ENCODE measurements around the gene ANXA1.

- TF ChIP-seq, protein P1, sequence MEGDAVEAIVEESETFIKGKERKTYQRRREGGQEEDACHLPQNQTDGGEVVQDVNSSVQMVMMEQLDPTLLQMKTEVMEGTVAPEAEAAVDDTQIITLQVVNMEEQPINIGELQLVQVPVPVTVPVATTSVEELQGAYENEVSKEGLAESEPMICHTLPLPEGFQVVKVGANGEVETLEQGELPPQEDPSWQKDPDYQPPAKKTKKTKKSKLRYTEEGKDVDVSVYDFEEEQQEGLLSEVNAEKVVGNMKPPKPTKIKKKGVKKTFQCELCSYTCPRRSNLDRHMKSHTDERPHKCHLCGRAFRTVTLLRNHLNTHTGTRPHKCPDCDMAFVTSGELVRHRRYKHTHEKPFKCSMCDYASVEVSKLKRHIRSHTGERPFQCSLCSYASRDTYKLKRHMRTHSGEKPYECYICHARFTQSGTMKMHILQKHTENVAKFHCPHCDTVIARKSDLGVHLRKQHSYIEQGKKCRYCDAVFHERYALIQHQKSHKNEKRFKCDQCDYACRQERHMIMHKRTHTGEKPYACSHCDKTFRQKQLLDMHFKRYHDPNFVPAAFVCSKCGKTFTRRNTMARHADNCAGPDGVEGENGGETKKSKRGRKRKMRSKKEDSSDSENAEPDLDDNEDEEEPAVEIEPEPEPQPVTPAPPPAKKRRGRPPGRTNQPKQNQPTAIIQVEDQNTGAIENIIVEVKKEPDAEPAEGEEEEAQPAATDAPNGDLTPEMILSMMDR (IDR thresholded peaks at IDR 0.05) = no peak
- no peak for TF ChIP-seq POLR2AphosphoS5 (IDR thresholded peaks at IDR 0.05; ENCODE audit: low read depth, low read length)
- TF ChIP-seq TCF7L2 (IDR thresholded peaks at IDR 0.05; ENCODE audit: low read depth, low read length) = no peak
- TF ChIP-seq, protein P2, sequence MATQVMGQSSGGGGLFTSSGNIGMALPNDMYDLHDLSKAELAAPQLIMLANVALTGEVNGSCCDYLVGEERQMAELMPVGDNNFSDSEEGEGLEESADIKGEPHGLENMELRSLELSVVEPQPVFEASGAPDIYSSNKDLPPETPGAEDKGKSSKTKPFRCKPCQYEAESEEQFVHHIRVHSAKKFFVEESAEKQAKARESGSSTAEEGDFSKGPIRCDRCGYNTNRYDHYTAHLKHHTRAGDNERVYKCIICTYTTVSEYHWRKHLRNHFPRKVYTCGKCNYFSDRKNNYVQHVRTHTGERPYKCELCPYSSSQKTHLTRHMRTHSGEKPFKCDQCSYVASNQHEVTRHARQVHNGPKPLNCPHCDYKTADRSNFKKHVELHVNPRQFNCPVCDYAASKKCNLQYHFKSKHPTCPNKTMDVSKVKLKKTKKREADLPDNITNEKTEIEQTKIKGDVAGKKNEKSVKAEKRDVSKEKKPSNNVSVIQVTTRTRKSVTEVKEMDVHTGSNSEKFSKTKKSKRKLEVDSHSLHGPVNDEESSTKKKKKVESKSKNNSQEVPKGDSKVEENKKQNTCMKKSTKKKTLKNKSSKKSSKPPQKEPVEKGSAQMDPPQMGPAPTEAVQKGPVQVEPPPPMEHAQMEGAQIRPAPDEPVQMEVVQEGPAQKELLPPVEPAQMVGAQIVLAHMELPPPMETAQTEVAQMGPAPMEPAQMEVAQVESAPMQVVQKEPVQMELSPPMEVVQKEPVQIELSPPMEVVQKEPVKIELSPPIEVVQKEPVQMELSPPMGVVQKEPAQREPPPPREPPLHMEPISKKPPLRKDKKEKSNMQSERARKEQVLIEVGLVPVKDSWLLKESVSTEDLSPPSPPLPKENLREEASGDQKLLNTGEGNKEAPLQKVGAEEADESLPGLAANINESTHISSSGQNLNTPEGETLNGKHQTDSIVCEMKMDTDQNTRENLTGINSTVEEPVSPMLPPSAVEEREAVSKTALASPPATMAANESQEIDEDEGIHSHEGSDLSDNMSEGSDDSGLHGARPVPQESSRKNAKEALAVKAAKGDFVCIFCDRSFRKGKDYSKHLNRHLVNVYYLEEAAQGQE (IDR thresholded peaks at IDR 0.05; ENCODE audit: insufficient read depth in 1 of 2, low read depth in 2 of 2, low read length in 1 of 2) = no peak
These were observed 17.7 kb upstream of the ANXA1 start for GRCh38 chr9:73133921-73134407.

Measured in Panc1 (cell line).